Stimulated activated CD8-positive, alpha-beta memory T cell treated with anti-CD3 and anti-CD28 coated beads, Interleukin-12 subunit alpha, Interleukin-12 subunit beta, amount 100 ng/mL, for 4 hours (primary cell): ENCODE measurements around the gene NUP107.

Experiments
- DNase-seq: peaks from one replicate; pipeline ENCODE4 v3.0.0-alpha.2; 2020; ENCODE audit warnings: low read depth

NUP107 gene

GRCh38 chr12:68739891-68740290, 53.1 kb downstream of the NUP107 start:
- DNase-seq = no peak

- DNase-seq = no peak
These were observed 56.6 kb downstream of the NUP107 start for GRCh38 chr12:68743356-68743755.

DNA sequence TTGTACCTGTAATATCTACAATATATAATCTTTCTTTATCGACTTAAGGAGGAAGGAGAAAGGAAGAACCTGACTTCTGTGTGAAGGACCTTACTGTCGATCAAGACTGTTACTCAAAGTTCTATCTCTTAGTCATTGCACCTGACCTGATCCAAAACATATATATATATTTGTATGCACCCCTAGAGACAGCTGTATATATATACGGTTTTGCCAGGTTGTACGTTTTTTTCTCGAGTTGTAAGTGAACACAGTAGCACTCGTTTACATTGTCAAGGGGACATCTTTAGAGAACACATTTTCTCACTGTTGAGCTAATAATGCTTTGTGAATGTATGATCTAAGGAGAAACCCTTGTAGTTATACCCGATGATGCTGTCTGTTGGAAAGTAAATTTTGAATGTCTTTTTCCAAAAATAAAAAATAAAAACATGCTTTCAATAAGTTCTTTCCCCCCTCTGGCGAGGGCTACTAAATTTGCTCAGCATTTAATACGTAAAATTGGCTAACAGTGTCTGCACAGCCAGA, 58.7 kb downstream of the NUP107 start:
- no peak for DNase-seq

DNA sequence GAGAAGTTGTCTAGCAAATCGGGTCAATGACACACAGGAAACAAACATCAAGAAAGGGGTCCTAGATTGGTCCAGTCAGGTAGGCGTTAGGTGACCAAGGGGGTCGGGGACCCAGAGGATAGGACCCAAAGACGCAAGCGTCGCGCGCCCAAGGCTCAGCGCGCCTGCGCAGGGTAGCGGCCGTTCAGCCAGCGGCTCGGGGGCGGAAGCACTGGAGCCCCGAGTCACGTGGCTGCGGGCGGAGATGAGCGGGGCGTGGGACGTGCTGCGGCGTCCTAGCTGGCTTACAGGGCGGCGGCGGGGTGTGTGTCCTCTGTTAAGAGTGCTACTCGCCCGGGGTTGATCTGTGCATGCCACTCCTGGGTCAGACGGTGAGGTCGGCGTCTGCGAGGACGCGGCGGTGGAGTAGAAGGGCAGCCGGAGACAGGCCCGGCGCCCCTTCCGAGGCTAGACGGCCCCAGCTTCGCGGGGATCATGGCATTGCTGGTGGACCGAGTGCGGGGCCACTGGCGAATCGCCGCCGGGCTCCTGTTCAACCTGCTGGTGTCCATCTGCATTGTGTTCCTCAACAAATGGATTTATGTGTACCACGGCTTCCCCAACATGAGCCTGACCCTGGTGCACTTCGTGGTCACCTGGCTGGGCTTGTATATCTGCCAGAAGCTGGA, 59.3 kb downstream of the NUP107 start, which contains the start of gene SLC35E3:
TSS of gene SLC35E3 (plus strand) at position 273 of the 668 bp plus-strand sequence. CDS start at position 475, 202 bp downstream.
- DNase-seq = peak; percentile 84

- DNase-seq = peak; percentile 3
These were observed 59.9 kb downstream of the NUP107 start for GRCh38 chr12:68746572-68747180.

GRCh38 chr12:68749443-68749842, 62.7 kb downstream of the NUP107 start:
- DNase-seq = no peak

GRCh38 chr12:68749861-68750260, 63.1 kb downstream of the NUP107 start:
- no peak for DNase-seq

- DNase-seq = no peak
These were observed 63.7 kb downstream of the NUP107 start for GRCh38 chr12:68750506-68750905.

GRCh38 chr12:68755536-68756243, 68.9 kb downstream of the NUP107 start:
- no peak for DNase-seq

DNA sequence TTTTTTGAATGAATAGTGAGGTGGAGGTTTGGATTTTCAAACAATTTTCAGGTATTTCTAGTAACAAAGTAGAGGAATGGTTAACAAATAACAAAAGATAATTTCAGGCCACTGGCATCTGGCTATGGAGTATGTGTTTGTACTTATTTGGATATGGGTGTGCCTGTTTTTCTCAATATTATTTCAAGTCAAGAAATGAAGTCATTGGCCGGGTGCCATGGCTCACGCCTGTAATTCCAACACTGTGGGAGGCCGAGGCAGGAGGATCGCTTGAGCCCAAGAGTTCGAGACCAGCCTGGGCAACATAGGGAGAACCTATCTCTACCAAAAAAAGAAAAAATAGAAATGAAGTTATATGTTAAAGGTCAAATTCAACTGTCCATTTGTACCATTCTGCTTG, 73.1 kb downstream of the NUP107 start:
- DNase-seq = no peak

DNA sequence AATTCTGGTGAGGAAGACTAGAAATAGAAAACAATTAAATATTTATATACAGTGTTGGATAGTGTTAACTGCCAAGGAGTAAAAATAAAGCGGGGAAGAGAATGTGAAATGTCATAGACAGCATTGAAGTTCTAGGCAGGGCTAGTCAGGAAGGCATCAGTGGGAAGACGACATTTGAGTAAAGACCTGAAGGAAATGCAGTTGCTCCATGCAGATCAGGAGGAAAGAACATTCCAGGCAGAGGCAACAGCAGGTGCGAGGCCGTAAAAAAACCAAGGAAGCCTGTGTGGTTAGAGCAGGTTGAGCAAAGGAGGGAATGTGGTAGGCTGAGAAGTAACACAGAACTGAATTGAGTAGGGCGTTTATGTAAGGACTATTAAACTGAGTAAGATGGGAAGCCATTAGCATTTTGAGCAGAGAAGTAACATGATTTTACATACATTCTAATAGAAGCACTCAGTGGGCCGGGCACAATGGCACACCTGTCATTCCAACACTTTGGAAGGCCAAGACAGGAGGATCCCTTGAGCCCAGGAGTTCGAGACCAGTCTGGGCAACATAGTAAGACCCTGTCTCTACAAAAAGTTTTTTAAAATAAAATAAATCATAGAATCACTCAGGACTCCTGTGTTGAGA, 74.1 kb downstream of the NUP107 start:
- no peak for DNase-seq

- DNase-seq = no peak
These were observed 74.6 kb downstream of the NUP107 start for GRCh38 chr12:68761442-68761812.

GRCh38 chr12:68761901-68762630, 75.3 kb downstream of the NUP107 start:
- no peak for DNase-seq

DNA sequence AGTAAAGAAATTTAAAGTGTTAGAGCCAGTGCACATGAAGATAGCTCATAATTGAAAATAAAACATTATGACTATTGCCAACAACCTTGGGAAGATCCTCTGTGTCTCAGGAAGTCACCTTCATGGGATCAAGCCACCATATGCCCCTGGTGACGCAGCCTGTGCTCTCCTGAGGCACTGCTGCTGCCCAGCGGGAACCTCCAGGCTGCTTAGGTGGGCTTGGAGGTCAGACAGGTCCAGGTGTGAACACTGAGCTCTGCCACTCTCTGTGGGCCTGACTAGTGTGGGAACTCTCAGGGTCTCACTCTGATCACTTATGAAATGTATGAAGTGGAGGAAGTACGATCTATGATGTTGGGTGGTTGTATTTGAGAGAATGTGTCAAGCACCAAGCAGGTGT, 75.9 kb downstream of the NUP107 start:
- DNase-seq = no peak

- no peak for DNase-seq
These were observed 78.9 kb downstream of the NUP107 start for GRCh38 chr12:68765696-68766095.

DNA sequence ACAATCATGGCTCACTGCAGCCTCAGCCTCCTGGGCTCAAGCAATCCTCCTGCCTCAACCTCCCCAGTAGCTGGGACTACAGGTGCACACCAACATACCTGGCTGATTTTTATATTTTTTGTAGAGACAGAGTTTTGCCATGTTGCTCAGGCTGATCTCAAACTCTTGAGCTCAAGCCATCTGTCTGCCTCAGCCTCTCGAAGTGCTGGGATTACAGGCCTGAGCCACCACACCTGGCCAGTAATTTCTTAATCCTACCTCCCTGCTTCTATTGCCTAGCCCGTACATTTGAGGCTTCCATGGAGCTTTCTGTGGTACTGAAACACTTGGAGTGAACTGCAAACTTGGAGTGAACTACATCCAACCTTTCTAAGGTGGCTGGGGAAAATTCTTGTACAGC, 79.9 kb downstream of the NUP107 start:
- DNase-seq = no peak

DNA sequence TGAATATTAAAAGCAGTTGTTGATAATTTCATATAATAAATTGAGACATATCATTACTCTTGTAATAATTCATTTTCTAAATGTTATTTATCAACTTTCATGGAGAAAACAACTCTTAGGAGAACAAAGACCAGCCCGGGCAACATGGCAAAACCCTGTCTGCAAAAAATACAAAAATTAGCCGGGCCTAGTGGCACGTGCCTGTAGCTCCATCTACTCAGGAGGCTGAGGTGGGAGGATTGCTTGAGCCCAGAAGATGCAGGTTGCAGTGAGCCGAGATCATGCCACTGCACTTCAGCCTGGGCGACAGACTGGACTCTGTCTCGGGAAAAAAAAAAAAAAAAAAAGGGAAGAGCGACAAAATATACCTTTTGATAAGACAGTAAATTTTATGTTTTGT, 80.4 kb downstream of the NUP107 start:
- no peak for DNase-seq

GRCh38 chr12:68768431-68768939, 81.7 kb downstream of the NUP107 start:
- no peak for DNase-seq

GRCh38 chr12:68769941-68770340, 83.2 kb downstream of the NUP107 start:
- no peak for DNase-seq

GRCh38 chr12:68771223-68771925, 84.6 kb downstream of the NUP107 start:
- DNase-seq = no peak

DNA sequence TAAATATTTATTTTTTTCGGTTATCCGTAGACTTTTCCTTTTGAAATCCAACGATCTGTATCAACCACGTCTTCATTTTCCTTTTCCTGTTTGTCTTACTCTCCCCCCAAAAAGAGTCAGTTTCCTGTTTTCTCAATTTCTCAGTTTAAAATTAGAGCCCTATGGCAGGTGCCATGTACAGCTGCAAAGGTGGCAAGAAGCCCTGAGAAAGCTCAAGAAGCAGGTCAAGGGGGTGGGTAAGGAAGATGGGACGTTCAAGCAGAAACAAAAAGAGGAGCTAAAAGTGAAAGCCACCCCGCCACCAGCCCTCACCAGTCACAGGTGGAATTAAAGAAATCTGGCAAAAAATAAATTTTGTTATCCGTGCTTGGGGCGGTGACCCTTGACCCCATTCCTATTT, 85.9 kb downstream of the NUP107 start:
- no peak for DNase-seq
